ENCODE data around the gene DIO3.

The DIO3 gene

GRCh38 chr14:101561145-101561896 lies at the start of gene DIO3:
Gene DIO3 (plus strand): TSS chr14:101561495.
- DNase-seq (ENCODE audit: low spot score): no peak

- no peak for DNase-seq (ENCODE audit: low spot score)
Measured at GRCh38 chr14:101511620-101512375, 49.5 kb upstream of the DIO3 start.

DNA sequence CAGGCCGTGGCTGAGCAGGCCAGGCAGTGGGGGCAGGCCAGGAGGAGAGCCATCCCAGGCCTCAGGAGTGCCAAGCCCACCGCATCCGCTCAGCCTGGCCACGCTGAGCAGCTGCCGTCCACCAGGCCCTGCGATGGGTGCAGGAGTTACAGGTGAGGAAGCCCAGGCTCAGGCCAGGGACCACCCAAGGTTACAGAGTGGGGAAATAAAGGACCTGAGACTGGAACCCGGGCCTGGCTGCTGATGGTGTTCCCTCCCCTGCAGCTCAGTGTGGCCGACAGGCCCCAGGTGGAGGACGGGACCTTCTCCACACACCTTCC lies 49.0 kb upstream of the DIO3 start:
- DNase-seq (ENCODE audit: low spot score): no peak

- no peak for DNase-seq (ENCODE audit: low spot score)
Measured at GRCh38 chr14:101514136-101514535, 47.2 kb upstream of the DIO3 start.

DNA sequence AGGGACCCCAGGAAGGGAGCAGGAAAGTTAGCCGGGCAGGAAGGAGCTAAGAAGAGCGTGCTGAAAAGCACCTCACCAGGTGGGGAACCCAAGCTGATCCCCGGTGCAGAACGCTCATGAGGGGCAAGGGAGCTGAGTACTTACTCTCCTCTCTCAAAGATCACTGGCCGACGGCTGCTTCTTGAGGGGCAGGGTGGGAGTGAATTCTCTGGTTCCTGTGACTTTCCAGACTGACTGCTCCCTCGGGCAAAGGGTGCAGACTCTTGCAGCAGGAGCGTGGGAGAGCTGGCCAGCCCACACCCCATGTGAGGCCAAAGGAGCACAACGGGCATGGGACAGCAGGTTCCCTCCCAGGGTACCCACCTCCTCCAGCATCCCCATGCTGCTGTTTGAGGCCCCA lies 44.9 kb upstream of the DIO3 start:
- DNase-seq (ENCODE audit: low spot score): no peak

DNA sequence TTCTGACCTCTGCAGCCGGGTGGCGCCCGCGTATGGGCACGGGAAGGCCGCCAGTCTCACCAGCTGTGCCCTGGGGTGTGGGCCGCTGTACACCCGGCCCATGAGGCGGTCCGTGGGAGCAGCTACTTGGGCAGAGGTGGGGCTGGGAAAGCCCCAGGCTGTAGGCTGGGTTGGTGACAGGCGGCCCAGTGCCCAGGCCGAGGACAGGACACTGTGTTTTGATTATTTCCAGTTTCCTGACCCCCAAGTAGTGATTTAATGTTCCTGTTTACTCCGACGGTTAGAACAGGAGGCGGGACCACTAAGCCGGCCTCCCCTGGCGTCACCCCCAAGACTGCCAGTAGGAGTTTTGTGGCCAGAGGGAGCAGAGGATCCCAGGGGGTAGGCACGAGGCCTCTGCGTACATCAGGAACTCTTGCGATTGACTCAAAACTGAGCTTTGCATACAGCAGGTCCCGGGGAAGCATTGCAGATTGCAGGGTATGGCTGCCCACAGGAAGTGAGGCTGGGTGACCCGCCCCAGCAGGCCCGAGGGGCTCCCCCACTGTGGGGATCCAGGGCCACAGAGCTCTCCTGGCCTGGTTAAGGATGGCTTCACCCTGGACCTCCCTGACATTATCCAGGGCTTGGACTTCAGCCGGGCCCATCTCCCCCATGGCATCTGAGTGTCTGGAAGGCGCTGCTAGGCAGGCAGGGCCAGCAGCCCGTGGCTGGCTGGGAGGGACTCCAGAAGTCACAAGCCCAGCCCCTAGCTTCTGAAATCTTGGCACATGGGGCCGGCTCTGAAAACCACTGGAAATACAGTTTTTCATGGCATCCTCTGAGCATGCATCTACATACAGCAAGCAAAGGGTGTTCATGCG lies 42.5 kb upstream of the DIO3 start:
- no peak for DNase-seq (ENCODE audit: low spot score)

- DNase-seq (ENCODE audit: low spot score): no peak
Measured at GRCh38 chr14:101520621-101521472, 40.4 kb upstream of the DIO3 start.

DNA sequence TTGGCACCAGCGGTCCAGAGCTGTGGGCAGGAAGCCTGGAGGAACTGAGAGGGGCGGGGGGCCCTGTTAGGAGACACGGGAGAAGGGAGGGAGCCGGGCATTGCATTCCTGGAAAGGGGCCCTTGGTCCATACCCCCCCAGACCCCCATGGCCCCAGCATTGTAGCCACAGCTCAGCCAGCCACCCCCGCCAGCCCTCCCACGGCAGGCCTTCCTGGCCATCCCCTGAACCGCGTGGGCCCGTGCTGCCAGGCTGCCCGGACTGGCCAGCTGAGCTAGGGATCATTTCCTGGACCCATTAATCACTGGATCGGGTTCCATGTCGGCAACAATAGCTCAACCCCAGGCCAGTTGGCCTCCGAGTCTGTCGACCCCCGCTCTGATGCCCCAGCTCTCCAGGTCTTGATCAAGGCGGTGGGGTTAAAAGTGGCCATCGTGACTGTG lies 39.8 kb upstream of the DIO3 start:
- no peak for DNase-seq (ENCODE audit: low spot score)

DNA sequence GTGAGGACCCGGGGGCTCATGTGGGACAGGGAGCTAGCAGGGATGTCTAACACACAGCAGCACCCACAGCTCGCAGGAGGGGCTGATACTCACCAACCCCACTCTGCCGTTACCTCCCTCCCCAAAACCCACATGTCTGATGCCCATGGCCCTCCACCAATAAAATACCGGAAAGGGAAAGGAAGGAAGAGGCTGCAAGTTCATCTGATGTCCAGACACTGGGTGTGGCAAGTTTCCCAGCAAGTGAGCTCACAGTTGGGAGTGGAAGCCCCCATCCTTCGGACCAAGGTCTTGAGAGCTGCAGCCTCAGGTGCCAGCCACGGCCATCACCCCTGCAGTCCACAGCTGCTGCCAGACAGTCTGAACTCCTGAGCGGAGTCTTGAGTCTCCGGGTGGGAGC lies 39.3 kb upstream of the DIO3 start:
- DNase-seq (ENCODE audit: low spot score): no peak

GRCh38 chr14:101525640-101526527 lies 35.4 kb upstream of the DIO3 start:
- DNase-seq (ENCODE audit: low spot score): no peak

- DNase-seq (ENCODE audit: low spot score): no peak
Measured at GRCh38 chr14:101527987-101528386, 33.3 kb upstream of the DIO3 start.

GRCh38 chr14:101529079-101529478 lies 32.2 kb upstream of the DIO3 start:
- DNase-seq (ENCODE audit: low spot score): no peak

- no peak for DNase-seq (ENCODE audit: low spot score)
Measured at GRCh38 chr14:101534198-101534597, 27.1 kb upstream of the DIO3 start.

- peak; percentile 50 for DNase-seq (ENCODE audit: low spot score)
Measured at GRCh38 chr14:101535232-101535631, 26.1 kb upstream of the DIO3 start.

DNA sequence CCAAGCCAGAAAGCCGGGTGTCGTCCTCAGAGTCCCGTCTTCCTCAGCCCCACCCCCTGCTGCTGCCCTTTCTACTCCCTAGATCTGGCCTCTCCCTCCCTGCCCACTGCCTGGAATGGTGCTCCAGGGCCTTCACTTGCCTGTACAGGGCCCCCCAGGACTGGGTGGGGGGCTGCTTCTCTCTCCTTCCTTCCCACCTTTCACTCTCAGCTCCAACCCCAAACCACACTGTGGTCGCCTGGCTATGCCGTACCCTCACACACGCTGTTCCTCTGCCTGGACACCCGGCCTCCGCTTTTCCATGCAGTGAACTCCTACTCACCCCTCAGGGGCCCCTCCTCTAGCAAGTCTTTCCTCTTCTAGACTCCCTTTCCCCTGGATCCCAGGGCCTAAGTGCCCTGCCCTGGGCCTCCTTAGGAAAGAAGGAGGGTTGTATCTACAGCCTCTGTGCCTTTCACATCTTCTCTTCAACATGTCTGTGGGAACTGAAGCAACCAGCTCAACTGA lies 25.5 kb upstream of the DIO3 start:
- DNase-seq (ENCODE audit: low spot score): no peak

- no peak for DNase-seq (ENCODE audit: low spot score)
Measured at GRCh38 chr14:101537286-101537685, 24.0 kb upstream of the DIO3 start.

GRCh38 chr14:101538878-101539277 lies 22.4 kb upstream of the DIO3 start:
- DNase-seq (ENCODE audit: low spot score): no peak

DNA sequence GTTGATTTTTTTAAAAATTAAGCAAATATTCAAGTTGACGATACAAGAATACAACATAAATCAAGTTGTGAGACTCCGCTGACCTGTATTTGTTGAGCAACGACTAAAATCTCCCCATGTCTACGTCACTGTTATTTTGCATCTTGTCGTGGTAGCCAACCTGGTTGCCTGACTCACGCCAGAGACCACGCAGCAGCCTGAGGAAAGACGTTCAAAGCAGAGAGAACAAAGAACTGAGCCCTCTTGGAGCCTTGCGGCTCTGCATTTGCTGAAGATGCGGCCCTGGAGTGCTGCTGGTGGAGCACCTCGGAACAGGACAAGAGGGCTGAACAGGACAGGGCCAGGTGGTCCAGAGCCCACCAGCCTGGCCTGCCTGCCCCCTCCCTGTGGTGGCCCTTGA lies 21.4 kb upstream of the DIO3 start:
- DNase-seq (ENCODE audit: low spot score): no peak

DNA sequence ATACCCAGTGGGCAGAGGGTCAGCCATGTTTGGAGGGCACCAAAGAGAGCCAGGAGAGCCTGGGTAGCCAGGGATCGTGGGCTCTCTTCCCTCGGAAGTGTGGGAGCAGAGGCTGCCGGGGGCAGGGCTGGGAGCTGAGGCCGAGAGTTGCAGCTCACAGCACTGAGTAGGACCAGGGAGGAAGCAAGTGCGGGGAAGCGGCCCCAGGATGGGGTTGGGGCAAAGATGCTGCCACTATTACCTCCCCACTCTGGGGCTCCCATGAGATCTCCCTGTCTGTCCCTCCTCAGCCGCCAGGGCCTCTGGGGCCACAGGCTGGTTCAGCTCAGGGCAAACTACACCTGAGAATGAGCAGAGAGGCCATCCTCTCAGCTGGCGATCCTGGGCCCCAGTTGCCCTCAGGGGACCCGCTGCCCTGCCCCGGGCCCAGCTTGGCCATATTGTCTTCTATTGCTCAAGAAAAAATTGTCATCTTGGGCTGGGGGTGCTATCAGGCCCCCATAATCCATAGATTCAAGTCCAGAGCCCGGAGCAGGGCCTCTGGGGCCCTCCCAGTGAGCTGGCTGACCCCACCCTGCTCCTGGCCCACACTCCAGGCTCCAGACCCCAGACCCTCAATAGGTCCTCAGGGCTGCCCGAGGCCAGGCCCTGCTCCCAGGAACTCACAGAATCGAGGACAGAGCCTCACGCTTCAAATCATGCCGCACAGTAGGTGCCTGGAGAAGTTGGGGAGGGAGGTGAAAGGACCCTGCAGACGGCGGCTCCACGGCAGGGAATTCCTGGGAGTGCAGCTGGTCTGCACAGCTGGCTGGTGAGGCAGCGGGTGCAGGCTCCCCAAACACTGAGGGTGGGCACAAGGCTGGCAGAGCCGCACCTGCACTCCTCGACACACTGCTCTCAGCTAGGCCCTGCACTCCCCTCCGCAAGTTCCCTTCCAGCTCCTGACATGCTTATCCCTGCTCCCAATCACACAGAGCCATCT lies 20.5 kb upstream of the DIO3 start:
- DNase-seq (ENCODE audit: low spot score): no peak
